AG04449 (cell line): ENCODE measurements around the gene FAM83B.

Experiments
- CTCF ChIA-PET: fragments of 350-600 bp; formaldehyde crosslinking; extraction: SDS; loops from one replicate; lab custom pipeline; 2021; ENCODE audit warnings: antibody characterized with exemption; lab: Yijun Ruan, JAX
- POLR2A ChIA-PET: fragments of 400-600, 350-600 bp; formaldehyde crosslinking; extraction: SDS; loops from one replicate; lab custom pipeline; 2020; ENCODE audit warnings: antibody characterized with exemption, inconsistent platforms; lab: Yijun Ruan, JAX
- DNase-seq: peaks from one replicate; pipeline ENCODE4 v3.0.0-alpha.2; 2010; ENCODE audit warnings: low read depth, low spot score
- H3K4me3 ChIP-seq: 2 replicates; pipeline ENCODE4 v1.5.1; 2011; ENCODE audit warnings: low read depth, mild to moderate bottlenecking, control low read depth, low read length
- CTCF ChIP-seq: IDR thresholded peaks from one replicate; pipeline ENCODE4 v1.5.1; 2011; ENCODE audit warnings: mild to moderate bottlenecking, moderate library complexity, low read length, control low read depth, inconsistent platforms; ENCODE audit not compliant: insufficient read depth; ENCODE audit errors: missing control alignments

The FAM83B gene

GRCh38 chr6:54987633-54988290 lies 141.2 kb downstream of the FAM83B start:
- CTCF ChIA-PET, result no interaction called here
- no peak overlapping the region for H3K4me3 ChIP-seq
- no peak for TF ChIP-seq CTCF
- POLR2A ChIA-PET, result no interaction called here
- no peak for DNase-seq

DNA sequence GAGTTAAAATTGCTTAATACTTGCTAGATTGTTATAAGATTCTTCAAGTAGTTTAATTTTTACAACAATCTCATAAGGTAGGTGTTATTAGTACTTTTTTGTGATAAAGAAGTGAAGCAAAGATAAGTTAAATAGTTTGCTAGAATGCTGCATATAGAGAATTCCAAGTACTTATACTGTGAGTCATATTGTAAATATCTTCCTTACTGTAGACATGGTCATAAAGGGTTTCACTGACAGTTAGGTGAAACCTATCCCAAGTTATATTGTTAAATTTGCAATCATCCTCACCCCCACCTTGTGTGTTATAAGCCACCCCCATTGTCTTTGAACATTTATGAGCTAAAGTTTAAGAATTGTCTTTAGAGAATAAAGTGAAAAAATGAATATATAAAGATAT lies 142.0 kb downstream of the FAM83B start:
- ChIA-PET CTCF (no interaction called here), POLR2A (no interaction called here)
- no peak for TF ChIP-seq CTCF
- no peak for DNase-seq
- H3K4me3 ChIP-seq, result no peak overlapping the region

DNA sequence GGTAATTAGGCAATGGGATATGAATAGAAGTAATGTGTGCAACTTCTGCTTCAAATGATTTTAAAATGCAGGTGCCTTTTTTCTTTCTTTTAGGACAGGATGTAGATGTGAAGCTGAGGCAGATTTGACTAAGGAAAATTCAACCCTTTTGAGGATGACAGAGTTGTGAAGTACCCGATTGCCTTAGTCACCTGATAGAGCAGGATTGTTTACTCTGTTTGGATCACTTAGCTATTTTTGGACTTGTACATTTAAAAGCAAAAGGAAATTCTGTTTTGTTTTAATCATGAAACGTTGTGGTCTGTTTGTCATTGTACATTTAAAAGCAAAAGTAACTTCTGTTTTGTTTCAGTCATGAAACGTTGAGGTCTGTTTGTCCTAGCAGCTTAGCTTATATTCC lies 143.4 kb downstream of the FAM83B start:
- TF ChIP-seq CTCF, result no peak
- CTCF ChIA-PET, result no interaction called here
- H3K4me3 ChIP-seq, result no peak overlapping the region
- POLR2A ChIA-PET, result no interaction called here
- no peak for DNase-seq
